Upper lobe of left lung (tissue), 4 donors: ENCODE data around the gene SH3TC2.

Experiments used
- POLR2A ChIP-seq, 4 donors: fragments of 450-650 bp; IDR thresholded peaks; one replicate each; pipeline ENCODE4 v1.5.1; 2016 to 2017; ENCODE audit warnings: antibody characterized with exemption in 4 of 4, mild to moderate bottlenecking in 2 of 4
- POLR2AphosphoS5 ChIP-seq, 2 donors: sonication (generic); formaldehyde crosslinking; IDR thresholded peaks; one replicate each; pipeline ENCODE4 v1.5.1; 2017; ENCODE audit warnings: antibody characterized with exemption in 2 of 2
- TF ChIP-seq, protein P1 (sequence below), 6 experiments: fragments of 450-650 bp in 4 of 6; fragments of 200-600 bp in 2 of 6; sonication (generic) in 2 of 6; IDR thresholded peaks; one replicate each; pipeline ENCODE4 v1.5.1; 2016 to 2019; ENCODE audit warnings: antibody characterized with exemption in 6 of 6

DNA sequence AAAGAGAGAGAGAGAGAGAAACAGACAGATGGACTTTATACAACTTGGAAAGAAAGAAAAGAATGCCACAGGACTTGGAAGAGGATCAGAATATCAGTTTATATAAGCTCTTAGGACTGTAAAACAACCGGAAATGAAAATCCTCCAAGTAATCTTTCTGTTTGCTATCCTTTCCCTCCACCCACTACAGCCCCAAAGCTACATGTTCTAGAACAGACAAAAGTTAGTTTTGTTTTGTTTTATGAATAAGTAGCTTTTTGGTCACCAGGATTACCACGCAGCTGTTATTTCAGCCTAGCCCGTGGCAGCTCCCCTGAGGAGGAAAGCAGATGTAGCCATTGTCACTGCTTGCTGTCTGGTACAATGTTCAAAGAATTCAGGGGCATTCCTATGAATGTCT lies 66.6 kb downstream of the SH3TC2 start:
- TF ChIP-seq, protein P1, sequence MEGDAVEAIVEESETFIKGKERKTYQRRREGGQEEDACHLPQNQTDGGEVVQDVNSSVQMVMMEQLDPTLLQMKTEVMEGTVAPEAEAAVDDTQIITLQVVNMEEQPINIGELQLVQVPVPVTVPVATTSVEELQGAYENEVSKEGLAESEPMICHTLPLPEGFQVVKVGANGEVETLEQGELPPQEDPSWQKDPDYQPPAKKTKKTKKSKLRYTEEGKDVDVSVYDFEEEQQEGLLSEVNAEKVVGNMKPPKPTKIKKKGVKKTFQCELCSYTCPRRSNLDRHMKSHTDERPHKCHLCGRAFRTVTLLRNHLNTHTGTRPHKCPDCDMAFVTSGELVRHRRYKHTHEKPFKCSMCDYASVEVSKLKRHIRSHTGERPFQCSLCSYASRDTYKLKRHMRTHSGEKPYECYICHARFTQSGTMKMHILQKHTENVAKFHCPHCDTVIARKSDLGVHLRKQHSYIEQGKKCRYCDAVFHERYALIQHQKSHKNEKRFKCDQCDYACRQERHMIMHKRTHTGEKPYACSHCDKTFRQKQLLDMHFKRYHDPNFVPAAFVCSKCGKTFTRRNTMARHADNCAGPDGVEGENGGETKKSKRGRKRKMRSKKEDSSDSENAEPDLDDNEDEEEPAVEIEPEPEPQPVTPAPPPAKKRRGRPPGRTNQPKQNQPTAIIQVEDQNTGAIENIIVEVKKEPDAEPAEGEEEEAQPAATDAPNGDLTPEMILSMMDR (IDR thresholded peaks at IDR 0.05), result no peak
- TF ChIP-seq POLR2AphosphoS5 (IDR thresholded peaks at IDR 0.05) (no peak), POLR2A (IDR thresholded peaks at IDR 0.05) (no peak)
